Erythroblast (primary cell): Measurements from ENCODE around the gene ADGRG3.

ENCODE experiments used
- GATA1 ChIP-seq: IDR thresholded peaks from 2 replicates; pipeline ENCODE4 v1.6.1; 2011; ENCODE audit warnings: low read depth, mild to moderate bottlenecking, control low read depth, low read length, moderate library complexity
- POLR2A ChIP-seq: IDR thresholded peaks from 2 replicates; pipeline ENCODE4 v1.6.1; 2011; ENCODE audit warnings: mild to moderate bottlenecking, low read length

GRCh38 chr16:57683636-57684545 is 15.8 kb downstream of the ADGRG3 start:
- TF ChIP-seq POLR2A, result no peak
- TF ChIP-seq GATA1, result no peak
